Endometrial microvascular endothelial cells (primary cell): Measurements from ENCODE around the gene ERICH6. TPM values are rescaled to one million over a fixed set of nuclear protein-coding genes. Genes with fewer than 3 reads are reported as not detected.

ENCODE experiments used
- in situ Hi-C: cut with HindIII; loops from 2 replicates; pipeline ENCODE4 v1.10.0; 2017; ENCODE audit warnings: low sequenced_read_pairs, low pct_unique_long_range_greater_than_20kb; ENCODE audit errors: inconsistent ontology term
- total RNA-seq: library from RNA; depleted of rRNA; stranded (reverse); fragments of >200 nt; gene quantifications from one replicate; pipeline ENCODE4 v1.2.3, GENCODE V29; 2015; ENCODE audit errors: inconsistent ontology term

The ERICH6 gene
- total RNA-seq, 1 donor from 2014 or later = not detected

DNA sequence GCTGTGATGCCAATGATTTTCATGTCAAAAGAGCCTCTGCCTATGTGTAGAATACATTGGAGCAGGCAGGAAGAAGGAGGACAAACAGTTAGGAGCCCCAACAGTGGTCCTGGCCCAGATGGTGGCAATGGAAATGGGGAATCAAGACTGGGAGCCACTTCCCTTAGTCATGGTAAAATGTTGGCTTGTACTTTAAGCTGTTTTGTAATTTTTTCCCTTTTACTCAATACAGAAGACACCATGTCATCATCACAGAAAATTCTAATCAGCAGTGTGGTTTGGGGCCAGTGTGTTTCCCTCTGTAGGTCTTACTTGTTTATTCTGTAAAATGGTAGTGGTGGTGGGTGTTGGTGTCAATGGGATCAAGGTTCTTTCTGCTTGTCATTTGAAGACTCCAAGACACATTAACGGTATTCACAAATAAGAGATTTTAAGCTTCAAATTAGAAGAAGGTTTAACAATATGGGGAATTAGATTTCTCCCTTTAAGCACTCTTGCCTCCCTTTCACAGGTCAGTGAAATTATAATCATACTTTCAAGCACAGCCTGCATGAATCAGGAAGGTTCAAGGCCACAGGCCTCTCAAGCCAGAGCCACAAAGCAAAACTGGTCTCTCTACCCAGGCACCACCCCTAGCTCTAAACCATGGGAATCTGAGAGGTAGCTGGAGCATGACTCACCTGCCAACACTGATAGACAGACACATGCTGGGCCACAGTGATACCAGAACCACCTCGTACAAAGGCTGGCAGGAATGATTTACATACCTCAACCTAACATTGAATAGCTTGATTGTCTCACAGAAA lies 34.4 kb upstream of the ERICH6 start:
- in situ Hi-C loops = no loop called here

DNA sequence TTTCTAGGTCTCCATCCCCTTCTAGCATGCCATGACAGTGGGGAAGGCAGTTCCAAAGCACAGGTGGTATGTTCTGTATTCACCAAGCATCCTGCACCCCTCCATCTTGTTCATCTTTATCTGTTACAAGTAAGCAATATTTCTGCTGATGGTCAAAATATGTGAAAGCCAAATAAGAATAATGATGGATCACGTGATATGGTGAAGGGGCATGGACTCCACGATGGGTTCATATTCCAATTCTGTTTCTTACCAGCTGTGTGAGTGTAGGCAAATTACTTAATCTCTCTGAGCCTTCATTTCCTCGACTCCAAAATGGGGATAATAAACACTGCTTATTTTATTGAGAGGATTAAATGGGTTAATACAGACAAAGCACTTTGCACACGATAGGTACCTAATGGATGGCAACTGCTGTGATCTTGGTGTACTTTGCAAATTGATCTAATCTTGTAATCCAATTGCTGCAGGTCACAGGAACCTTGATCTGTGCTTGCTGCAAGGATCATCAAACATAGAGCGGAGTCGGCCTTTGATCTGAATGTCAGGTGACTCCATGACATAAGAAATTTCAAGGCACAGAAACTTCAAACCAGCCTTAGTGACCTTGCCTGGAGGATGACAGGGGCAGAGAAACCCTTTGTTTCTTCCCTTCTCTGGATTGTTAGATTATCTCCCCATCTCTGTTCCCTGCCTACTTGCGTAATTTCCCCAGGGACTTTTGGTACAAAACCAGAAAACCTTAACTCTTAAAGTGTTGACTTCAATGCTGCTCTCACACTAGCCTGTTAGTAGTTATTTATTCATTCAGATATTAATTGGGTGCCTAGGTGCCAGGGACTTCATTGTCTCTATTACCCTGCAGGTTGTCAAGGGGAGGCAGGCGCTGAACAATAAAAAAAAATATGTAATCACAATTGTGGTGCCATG lies 33.4 kb upstream of the ERICH6 start:
- in situ Hi-C loops = no loop called here

DNA sequence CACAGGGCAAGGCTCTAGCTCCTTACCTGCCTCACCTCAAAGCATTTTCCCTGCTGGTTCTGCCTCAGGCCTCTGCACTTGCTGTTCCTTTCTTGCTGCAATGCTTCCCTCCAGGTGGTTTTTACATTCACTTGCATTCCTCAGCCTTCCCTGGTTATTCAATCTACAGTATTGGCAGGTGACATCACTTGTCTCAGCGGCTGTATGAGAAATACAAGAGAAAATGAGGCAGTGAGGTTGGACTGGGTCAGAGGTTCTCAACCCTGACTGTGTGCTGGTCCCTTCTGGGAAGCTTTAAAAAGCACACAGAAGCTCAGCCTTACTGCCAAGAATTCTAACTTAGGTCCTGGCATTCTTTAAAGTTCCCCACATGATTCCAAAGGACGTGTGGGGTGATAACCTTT lies 32.6 kb upstream of the ERICH6 start:
- in situ Hi-C loops = no loop called here

DNA sequence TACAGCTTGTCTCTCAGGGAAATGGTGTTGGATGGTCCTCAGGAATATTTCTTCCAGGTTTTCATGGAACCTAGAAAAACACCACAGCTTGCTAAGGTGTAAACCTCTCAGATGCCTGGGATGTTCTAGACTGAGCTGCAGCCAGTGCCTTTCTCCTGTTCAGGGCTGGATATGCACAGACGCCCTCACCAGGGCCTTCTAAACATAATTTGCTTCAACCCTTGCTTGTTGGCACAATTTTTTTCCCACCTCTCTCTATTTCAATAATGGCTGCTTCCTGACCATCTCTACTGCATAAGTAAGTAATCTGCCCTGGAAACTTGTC lies 31.0 kb upstream of the ERICH6 start:
- in situ Hi-C loops = no loop called here

DNA sequence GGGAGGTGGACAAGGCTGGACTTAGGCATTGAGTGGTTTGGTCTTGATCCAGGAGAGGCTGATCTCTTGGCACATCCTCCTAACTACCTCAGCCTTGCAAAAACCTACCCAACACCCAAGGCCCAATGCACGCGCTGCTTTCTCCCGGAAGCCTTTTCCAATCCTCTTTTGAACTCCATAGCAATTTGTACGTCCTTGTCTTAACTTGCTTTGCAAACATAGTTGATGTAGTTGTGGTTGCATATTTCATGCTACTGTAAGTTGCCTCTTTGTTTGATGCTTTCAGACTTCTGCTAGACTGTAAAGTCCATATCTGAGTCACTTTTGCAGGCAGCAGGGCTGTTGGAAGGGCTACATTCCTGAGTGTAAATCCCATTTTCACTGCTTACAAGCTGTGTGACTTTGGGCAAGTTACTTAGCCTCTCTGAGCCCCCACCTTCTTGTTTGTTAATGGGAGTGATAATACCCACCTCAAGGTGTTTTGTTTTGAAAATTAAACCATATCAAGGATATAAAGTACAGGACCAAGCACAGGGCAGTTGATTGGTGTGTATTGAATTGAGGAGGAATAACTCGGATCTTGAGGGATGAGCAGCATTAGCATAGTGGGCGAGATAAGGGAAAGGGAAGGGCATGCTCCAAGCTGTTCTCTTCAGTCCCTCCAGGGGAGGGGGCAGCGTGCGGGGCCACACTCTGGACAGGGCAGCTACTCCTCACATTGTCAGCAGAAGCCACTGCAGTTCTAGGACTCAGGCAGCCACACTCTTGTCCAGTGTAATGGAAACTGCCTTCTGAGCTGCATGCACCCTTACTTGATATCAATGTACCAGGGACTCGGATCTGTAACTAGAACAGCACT lies 30.4 kb upstream of the ERICH6 start:
- in situ Hi-C loops = no loop called here

DNA sequence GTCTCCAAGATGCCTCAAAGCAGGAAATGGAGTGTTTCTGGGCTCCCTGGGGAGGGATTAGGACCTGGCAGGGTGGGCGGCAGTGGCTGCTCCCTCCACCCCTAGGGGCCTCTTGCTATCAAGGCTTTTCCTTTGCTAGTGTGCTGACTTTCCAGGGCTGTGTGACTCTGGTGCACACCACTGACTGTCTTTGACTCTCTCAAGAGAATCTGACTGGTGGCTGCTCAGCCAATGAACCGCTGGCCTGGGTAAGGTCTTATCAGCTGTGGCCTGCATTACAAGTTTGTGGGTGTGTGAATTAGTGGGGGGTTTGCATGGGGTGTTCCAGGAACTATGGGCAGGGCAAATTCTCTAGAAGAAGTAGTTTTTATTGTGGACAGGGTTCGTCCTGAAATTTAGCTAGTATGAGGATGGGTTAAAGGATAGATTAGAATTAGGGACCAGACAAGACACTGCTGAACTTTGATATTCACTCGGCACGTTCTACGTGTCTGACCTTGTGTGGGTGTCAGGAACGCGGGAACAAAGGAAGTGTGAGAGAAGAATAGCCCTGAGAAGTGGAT lies 29.7 kb upstream of the ERICH6 start:
- in situ Hi-C loops = no loop called here

DNA sequence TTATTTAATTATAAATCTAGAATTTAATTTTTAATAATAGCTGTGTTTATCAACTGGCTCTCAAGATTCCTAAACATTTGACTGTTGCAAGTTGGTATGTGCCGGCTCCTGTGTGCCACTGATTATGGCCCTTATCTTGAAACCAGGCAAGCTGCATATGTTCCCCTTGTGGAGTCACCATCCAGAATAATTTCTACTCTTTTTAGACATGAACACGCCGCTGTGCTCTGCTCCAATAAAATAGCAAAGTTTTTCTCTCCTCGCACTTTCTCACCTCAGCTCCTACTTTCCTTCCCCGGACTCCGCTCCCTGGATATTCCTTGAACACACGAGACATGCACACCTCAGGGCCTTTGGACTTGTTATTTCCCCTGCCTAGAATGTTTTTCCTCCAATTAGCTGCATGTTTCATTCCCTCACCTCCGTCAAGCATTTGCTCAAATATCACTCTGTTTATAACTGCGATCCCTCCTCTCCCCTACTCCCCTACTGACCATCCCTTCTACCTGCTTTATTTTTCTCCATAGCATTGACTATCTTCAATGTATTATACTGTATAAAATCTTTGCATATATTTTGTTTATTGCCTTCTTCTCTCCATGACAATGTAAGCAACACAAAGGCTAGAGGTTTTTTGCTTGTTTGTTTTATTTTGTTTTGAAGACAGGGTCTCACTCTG lies 26.1 kb upstream of the ERICH6 start:
- in situ Hi-C loops = no loop called here

DNA sequence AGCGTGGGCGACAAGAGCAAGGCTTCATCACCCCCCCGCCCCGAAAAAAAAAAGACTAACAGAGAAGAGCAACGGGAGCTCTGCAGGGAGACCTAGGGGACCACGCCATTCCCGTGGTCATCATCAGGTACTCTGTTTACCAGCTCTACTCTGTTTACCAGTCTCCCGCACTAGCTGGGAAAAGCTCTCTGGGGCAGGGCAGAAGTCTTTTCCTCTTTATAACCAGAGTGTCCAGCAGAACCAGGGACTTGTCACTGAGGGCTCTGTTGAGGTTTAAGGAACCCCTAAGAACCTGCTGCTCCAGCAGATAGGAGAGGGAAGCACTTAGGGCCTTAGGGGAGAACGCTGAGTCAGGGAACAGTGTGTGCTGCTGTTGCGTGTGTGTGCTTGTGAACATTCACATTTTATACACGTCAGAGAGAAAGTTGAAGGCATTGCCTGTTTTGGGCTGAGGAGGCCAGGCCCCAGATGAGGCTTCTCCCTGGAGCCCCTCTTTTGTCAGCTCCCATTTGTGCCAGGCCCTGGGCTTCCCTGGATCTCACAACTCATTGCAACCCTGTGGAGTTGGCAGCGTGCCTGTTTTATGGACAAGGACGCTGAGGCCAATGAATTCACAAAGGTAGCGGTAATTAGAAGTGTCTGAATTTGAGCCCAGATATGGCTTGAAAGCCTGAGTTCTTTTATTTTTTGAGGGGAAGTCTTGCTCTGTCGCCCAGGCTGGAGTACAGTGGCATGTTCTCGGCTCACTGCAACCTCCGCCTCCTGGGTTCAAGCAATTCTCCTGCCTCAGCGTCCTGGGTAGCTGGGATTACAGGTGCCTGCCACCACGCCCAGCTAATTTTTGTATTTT lies 24.2 kb upstream of the ERICH6 start:
- in situ Hi-C loops = no loop called here

DNA sequence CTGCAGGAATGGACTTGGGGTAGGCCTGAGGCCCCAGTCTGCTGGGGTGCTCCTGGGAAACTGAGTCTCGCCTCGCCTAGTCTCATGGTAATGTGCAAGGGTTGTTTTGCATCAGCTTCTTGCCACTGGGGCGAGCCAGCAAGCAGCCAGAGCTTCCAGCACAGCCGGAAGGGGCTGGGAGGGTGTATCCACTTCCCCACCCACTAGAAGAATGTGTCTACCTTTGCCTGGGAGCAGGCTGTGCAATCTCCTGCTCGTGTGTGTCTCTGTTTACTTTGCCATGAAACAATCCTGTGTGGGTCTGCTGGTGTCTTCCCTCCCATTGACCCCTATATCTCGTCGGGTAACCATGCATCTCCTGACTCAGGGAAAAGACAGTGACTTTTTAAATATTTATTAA lies 21.8 kb upstream of the ERICH6 start:
- in situ Hi-C loops = no loop called here

DNA sequence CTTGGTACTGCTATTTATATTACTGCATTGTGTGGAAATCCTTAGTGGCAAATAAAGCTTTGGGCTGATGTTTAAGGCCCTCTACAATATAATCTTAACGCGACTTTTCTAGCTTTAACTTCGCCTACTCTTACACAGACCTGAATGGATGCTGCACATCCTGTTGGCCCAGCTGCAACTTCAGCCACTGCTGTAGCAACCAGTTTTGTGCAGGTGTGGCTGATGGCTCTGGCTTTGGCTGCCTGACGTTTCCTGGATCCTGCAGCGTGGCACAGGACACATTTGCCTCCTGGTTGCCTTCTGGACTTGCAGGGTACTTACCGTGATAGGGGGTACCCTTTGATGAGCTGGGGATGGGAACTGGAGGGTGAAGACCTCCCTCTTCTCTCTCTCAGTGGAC lies 20.2 kb upstream of the ERICH6 start:
- in situ Hi-C loops = no loop called here

DNA sequence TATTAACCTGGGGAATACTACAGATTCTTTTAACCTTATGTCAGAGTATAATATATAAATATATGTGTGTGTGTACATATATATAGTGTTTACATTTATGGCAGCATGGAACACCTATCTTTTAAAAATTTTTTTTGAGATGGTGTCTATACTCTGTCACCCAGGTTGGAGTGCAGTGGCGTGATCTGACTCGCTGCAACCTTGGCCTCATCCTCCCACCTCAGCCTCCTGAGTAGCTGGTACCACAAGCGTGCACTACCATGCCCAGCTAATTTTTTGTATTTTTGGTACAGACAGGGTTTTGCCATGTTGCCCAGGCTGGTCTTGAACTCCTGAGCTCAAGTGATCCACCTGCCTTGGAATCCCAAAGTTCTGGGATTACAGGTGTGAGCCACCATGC lies 18.5 kb upstream of the ERICH6 start:
- in situ Hi-C loops = no loop called here

DNA sequence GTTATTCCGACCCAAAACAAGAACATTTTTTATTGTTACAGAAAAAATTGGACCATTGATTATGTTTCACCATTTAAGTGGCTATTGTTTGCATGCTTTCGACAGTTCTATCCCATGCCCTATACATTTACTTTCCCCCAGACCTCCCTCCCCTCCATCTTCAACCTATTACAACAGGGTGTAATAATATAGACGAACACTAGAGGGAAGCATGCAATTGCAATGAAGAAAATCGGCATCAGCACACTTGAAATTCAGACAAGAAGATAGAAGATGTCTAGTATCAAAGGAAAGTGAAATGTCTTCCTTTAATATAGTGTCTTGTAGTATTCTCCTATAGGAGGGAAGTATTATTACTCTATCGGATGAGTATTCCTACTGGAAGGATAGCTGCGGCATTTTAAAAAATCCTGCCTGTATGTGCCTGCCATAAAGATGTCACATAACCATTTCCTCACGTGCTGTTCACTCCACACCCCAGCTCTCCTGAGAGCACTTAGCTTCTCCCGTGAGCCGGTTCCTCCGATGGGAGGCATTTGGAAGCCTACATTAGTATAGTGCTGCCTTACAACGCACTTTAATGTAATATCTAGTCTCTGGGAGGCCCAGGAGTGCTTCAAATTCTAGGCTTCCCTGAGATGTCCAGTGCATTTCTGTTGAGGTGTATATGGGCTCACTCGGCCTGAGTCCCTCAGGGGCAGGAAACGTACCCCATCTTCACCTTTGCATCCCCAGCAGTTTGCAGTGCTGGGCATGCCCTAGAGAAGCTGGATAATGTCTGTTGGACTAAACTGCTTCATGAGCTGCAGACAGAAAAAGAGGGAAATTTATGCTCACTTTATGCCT lies 17.8 kb upstream of the ERICH6 start:
- in situ Hi-C loops = no loop called here

DNA sequence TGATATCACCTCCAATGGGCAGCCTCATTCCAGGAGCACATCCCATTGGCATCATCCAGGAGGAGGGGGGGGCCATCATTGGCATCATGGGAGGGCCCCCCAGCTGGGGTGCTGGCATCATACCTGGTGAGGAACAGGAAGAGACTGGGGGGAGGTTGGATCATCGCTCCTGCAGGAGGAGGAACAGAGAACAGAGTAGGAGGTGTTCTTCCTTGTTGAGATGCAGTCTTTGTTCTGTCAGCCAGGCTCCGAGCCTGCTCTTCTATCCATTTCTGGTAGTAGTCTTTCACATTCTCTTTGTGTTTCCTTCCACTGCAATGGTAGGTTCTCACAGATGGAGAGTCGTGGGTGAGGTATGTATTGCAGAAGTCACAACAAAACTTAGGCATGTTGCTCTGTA lies 16.7 kb upstream of the ERICH6 start:
- in situ Hi-C loops = no loop called here

DNA sequence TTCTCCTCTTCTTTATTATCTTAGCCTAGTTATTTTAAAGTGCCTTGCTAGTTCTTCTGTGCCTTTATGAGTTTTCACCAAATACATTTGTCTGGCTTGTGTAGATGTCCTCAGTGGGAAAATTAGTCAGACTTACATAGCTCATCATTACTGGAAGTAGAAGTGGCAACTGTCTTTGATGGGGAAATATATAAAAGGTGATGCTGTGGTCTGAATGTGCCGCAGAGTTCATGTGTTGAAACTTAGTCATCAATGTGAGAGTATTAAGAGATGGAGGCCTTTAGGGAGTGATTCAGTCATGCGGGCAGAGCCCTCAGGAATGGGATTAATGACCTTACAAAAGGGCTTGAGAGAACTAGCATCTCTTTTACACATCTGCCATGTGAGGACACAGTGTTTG lies 6.4 kb upstream of the ERICH6 start:
- in situ Hi-C loops = no loop called here

DNA sequence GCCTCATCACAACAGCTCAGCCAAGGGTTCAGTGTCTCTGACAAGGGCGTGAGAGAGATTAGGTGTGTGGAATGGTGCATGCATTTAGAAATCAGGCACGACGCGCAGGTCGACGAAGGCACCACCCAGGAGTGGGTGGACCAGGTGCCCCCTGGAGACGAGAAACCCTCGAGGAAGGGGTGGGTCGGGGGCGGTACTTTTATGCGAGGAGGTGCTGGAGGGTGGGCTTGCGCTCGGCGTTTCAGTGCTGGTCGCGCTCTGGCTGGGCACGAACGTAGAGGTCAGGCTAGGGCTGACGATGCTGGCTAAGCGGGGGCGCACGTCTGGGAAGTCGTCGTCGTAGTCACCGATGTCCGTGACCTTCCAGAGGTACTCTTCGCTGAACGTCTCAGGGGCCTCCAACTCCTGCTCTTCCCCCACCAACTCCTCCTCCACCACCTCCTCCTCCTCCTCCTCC lies 393 bp downstream of the ERICH6 start:
- in situ Hi-C loops = no loop called here

DNA sequence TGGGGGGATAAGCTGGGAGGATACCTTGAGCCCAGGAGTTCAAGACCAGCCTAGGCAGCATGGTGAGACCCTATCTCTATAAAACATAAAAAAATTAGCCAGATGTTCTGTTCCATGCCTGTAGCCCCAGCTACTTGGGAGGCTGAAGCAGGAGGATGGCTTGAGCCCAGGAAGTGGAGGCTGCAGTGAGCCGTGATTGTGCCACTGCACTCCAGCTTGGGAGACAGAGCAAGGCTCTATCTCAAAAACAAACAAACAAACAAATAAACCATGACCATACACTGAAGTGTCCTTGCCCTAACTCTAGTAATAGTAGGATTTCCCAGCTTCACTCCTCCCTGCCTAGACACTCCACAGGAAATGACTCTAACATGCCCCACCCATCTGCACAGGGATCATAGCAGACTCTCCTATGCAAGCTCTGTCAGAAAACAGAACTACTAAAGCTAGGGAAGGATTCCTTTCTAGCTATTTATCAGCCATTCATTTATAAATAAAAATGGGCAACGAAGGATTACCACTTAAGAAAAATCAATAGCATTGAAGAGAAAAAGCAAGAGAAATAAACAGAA lies 4.6 kb downstream of the ERICH6 start:
- in situ Hi-C loops = no loop called here
